CD8-positive, alpha-beta memory T cell (primary cell): Measurements from ENCODE around the gene DPM1. TPM values are rescaled to one million over a fixed set of nuclear protein-coding genes. Genes with fewer than 3 reads are reported as not detected.

Experiments used
- CTCF ChIA-PET: fragments of 350-600 bp; sonication (Branson Sonifier 250); formaldehyde crosslinking; loops from one replicate; lab custom pipeline; 2021; ENCODE audit warnings: antibody characterized with exemption; lab: Charles Lee
- POLR2A ChIA-PET: fragments of 350-600 bp; sonication (Branson Sonifier 250); formaldehyde crosslinking; loops from one replicate; lab custom pipeline; 2021; ENCODE audit warnings: antibody characterized with exemption; lab: Charles Lee
- DNase-seq, 5 donors: peaks; one replicate each; pipeline versions ENCODE4 v3.0.0 to v3.0.0-alpha.2; 2020 to 2022; ENCODE audit warnings: mixed read lengths in 1 of 5
- H3K27ac ChIP-seq: one replicate; pipeline ENCODE4 v1.7.0; 2013; ENCODE audit warnings: low read depth, mild to moderate bottlenecking, low read length, moderate library complexity
- H3K27me3 ChIP-seq: 2 replicates; pipeline ENCODE4 v1.7.0; 2013; ENCODE audit warnings: low read length, mild to moderate bottlenecking; ENCODE audit not compliant: insufficient read depth, poor library complexity, severe bottlenecking
- H3K36me3 ChIP-seq: 2 replicates; pipeline ENCODE4 v1.7.0; 2013; ENCODE audit warnings: mild to moderate bottlenecking, low read length, moderate library complexity; ENCODE audit not compliant: insufficient read depth
- H3K4me1 ChIP-seq: 2 replicates; pipeline ENCODE4 v1.7.0; 2013; ENCODE audit warnings: mild to moderate bottlenecking, low read length, moderate library complexity; ENCODE audit not compliant: insufficient read depth
- H3K4me3 ChIP-seq: 2 replicates; pipeline ENCODE4 v1.7.0; 2013; ENCODE audit warnings: mild to moderate bottlenecking, low read length
- H3K9me3 ChIP-seq: 2 replicates; pipeline ENCODE4 v1.7.0; 2013; ENCODE audit warnings: mild to moderate bottlenecking, low read length
- H3K27ac Mint-ChIP-seq, 8 donors: one replicate each; pipeline ENCODE4 v1.8.0; 2020 to 2021; ENCODE audit warnings: mixed read lengths in 8 of 8, mild to moderate bottlenecking in 6 of 8, inconsistent platforms in 3 of 8, moderate library complexity in 3 of 8
- H3K27me3 Mint-ChIP-seq, 2 donors: one replicate each; pipeline ENCODE4 v1.8.0; 2020 to 2021; ENCODE audit warnings: mixed read lengths in 2 of 2, mild to moderate bottlenecking in 1 of 2, moderate library complexity in 1 of 2
- H3K36me3 Mint-ChIP-seq, 3 donors: one replicate each; pipeline ENCODE4 v1.8.0; 2020 to 2021; ENCODE audit warnings: mixed read lengths in 3 of 3, inconsistent platforms in 1 of 3, mild to moderate bottlenecking in 1 of 3
- H3K4me1 Mint-ChIP-seq, 3 donors: one replicate each; pipeline ENCODE4 v1.8.0; 2020 to 2021; ENCODE audit warnings: mixed read lengths in 3 of 3, inconsistent platforms in 1 of 3, mild to moderate bottlenecking in 1 of 3
- H3K4me3 Mint-ChIP-seq, 7 donors: one replicate each; pipeline ENCODE4 v1.8.0; 2020 to 2021; ENCODE audit warnings: mixed read lengths in 7 of 7, mild to moderate bottlenecking in 6 of 7, moderate library complexity in 4 of 7, inconsistent platforms in 2 of 7
- H3K9me3 Mint-ChIP-seq, 5 donors: one replicate each; pipeline ENCODE4 v1.8.0; 2020 to 2022; ENCODE audit warnings: mixed read lengths in 5 of 5, mild to moderate bottlenecking in 3 of 5, moderate library complexity in 2 of 5, inconsistent platforms in 1 of 5
- polyA plus RNA-seq: library from polyadenylated mRNA; unstranded; fragments of 300-500 nt; fragmentation: Illumina TruSeq; gene quantifications from one replicate; pipeline ENCODE4 v1.2.3, GENCODE V29; 2021
- total RNA-seq, 2 experiments: library from RNA; stranded (reverse); gene quantifications; one replicate each; pipeline ENCODE4 v1.2.3, GENCODE V29; 2021

Gene DPM1
- total and polyA plus RNA-seq, 3 experiments from 2014 or later, result 65.6 to 77.9 (median 75.1) TPM

DNA sequence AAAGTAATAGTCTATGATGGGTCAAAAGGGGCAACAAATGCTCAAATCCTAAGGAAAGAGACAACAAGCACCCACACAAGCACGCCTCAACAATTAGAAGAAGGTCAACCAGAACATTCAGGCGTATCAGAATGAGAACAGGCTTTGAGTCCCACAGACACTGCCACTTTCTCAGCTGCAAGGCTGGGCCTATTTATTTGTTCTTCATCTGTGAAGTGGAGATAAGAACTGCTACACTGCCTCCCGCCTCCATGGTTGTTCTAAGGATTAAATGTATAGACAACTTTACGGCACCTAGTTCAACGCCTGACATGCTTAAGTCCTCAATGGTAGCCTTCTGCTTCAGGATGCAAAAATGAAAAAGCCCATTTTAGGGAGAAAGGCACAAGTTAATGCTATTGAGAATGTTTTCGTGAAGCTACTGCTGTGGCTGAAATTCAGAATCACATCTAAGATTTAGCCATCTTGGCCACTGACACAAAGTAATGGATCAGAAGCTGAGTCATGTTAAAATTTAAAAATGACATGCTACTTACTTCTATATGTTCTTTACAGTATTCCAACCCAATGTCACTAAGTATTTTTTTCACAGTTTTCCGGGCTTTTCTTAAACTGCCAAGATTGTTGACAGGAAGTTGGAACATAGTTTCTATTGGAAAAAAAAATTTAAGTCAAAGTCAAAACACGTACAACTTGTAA, 54.8 kb downstream of the DPM1 start:
- H3K27ac ChIP-seq, result no peak overlapping the region
- no peaks in the 10 kb centered on the region for H3K27me3 ChIP-seq
- peaks cover 33% of the 10 kb centered on the region for H3K4me1 ChIP-seq
- Mint-ChIP-seq H3K9me3 (no peaks in the 10 kb centered on the region), H3K27ac (peak overlapping the region in 6 of 8 donors; percentile 26 to 96 (median 42)), H3K4me1 (peaks cover 51 to 66% (median 60%) of the 10 kb centered on the region in 3 donors), H3K27me3 (no peaks in the 10 kb centered on the region), H3K4me3 (no peak overlapping the region), H3K36me3 (peaks cover 0 to 56% (median 10%) of the 10 kb centered on the region in 3 donors)
- H3K36me3 ChIP-seq, result peaks cover 19% of the 10 kb centered on the region
- POLR2A ChIA-PET, result no interaction called here
- DNase-seq, result no peak
- no peaks in the 10 kb centered on the region for H3K9me3 ChIP-seq
- H3K4me3 ChIP-seq, result no peak overlapping the region
- CTCF ChIA-PET, result interaction anchor here (1.3 to 1.4 kb wide), 2 partner anchors 25 to 28 kb away, joined by 3 to 4 read pairs; partner anchors contain the start of gene ADNP

- Histone ChIP-seq H3K36me3 (peaks cover 32% of the 10 kb centered on the region), H3K27me3 (no peaks in the 10 kb centered on the region), H3K9me3 (no peaks in the 10 kb centered on the region), H3K4me3 (no peak overlapping the region), H3K4me1 (peaks cover 29% of the 10 kb centered on the region), H3K27ac (no peak overlapping the region)
- Mint-ChIP-seq H3K27me3 (no peaks in the 10 kb centered on the region), H3K4me3 (no peak overlapping the region), H3K9me3 (no peaks in the 10 kb centered on the region), H3K36me3 (peaks cover 4 to 72% (median 16%) of the 10 kb centered on the region in 3 donors), H3K27ac (peak overlapping the region in 6 of 8 donors; percentile 17 to 79 (median 52)), H3K4me1 (peaks cover 42 to 55% (median 52%) of the 10 kb centered on the region in 3 donors)
- no peak for DNase-seq
- POLR2A ChIA-PET, result no interaction called here
- CTCF ChIA-PET, result interaction anchor here (0.7 to 2.0 kb wide), 3 partner anchors 10 to 107 kb away, joined by 3 to 6 read pairs (median 3); partner anchors contain the start of gene BCAS4
Observed at GRCh38 chr20:50901301-50901700, 57.0 kb downstream of the DPM1 start.

DNA sequence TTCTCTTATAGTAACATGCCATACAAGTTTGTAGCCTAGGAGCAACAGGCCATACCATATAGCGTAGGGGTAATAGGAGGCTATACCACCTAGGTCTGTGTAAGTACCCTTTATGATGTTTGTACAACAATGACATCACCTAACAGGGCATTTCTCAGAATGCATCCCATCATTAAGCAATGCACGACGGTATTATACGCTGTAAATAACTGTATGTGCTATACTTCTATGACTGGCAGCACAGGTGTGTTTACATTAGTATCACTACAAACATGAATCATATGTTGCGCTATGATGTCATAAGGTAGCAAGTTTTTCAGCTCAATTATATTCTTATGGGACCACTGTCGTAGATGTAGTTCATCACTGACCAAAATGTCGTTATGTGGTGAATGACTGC, 58.1 kb downstream of the DPM1 start:
- POLR2A ChIA-PET, result no interaction called here
- Histone ChIP-seq H3K4me3 (no peak overlapping the region), H3K27ac (no peak overlapping the region), H3K27me3 (no peaks in the 10 kb centered on the region), H3K36me3 (peaks cover 34% of the 10 kb centered on the region), H3K9me3 (no peaks in the 10 kb centered on the region), H3K4me1 (peaks cover 20% of the 10 kb centered on the region)
- Mint-ChIP-seq H3K36me3 (peaks cover 4 to 73% (median 16%) of the 10 kb centered on the region in 3 donors), H3K9me3 (no peaks in the 10 kb centered on the region), H3K4me3 (no peak overlapping the region), H3K27ac (no peak overlapping the region), H3K27me3 (no peaks in the 10 kb centered on the region), H3K4me1 (peaks cover 35 to 46% (median 44%) of the 10 kb centered on the region in 3 donors)
- CTCF ChIA-PET, result interaction anchor here (0.7 to 2.0 kb wide), 6 partner anchors 10 to 144 kb away, joined by 3 to 6 read pairs (median 4); partner anchors contain the start of gene BCAS4
- DNase-seq, result no peak

- peaks cover 4 to 81% (median 21%) of the 10 kb centered on the region in 3 donors for H3K36me3 Mint-ChIP-seq
Observed at GRCh38 chr20:50898475-50898874, 59.9 kb downstream of the DPM1 start.

GRCh38 chr20:50895111-50895830, 63.1 kb downstream of the DPM1 start:
- H3K4me1 Mint-ChIP-seq, result peaks cover 6 to 29% (median 10%) of the 10 kb centered on the region in 3 donors
- peaks cover 11 to 80% (median 23%) of the 10 kb centered on the region in 3 donors for H3K36me3 Mint-ChIP-seq
- no peaks in the 10 kb centered on the region for H3K4me1 ChIP-seq
- ChIA-PET POLR2A (no interaction called here), CTCF (interaction anchor here (1.3 to 1.9 kb wide), 5 partner anchors 12 to 105 kb away, joined by 3 to 7 read pairs (median 4); partner anchors contain the start of gene BCAS4)
- peaks cover 63% of the 10 kb centered on the region for H3K36me3 ChIP-seq
- H3K9me3 ChIP-seq, result no peaks in the 10 kb centered on the region
- peak overlapping the region in 1 of 8 donors; percentile 47 for H3K27ac Mint-ChIP-seq
- no peak overlapping the region for H3K27ac ChIP-seq
- no peak overlapping the region for H3K4me3 ChIP-seq
- H3K9me3 Mint-ChIP-seq, result no peaks in the 10 kb centered on the region
- no peak overlapping the region for H3K4me3 Mint-ChIP-seq
- H3K27me3 ChIP-seq, result no peaks in the 10 kb centered on the region
- DNase-seq, result no peak
- H3K27me3 Mint-ChIP-seq, result no peaks in the 10 kb centered on the region

More at GRCh38 chr20:50898475-50898874, 59.9 kb downstream of the DPM1 start:
- no peaks in the 10 kb centered on the region for H3K27me3 ChIP-seq
- H3K4me3 Mint-ChIP-seq, result no peak overlapping the region
- POLR2A ChIA-PET, result no interaction called here
- H3K9me3 ChIP-seq, result no peaks in the 10 kb centered on the region
- no peak overlapping the region for H3K27ac Mint-ChIP-seq
- no peak for DNase-seq
- CTCF ChIA-PET, result interaction anchor here (1.0 kb wide), 1 partner anchor 11 kb away, joined by 4 read pairs; no protein-coding TSS in a partner anchor
- H3K9me3 Mint-ChIP-seq, result no peaks in the 10 kb centered on the region
- peaks cover 3% of the 10 kb centered on the region for H3K4me1 ChIP-seq
- H3K27ac ChIP-seq, result no peak overlapping the region
- H3K4me1 Mint-ChIP-seq, result peaks cover 19 to 29% (median 28%) of the 10 kb centered on the region in 3 donors
- no peaks in the 10 kb centered on the region for H3K27me3 Mint-ChIP-seq
- peaks cover 46% of the 10 kb centered on the region for H3K36me3 ChIP-seq
- H3K4me3 ChIP-seq, result no peak overlapping the region

DNA sequence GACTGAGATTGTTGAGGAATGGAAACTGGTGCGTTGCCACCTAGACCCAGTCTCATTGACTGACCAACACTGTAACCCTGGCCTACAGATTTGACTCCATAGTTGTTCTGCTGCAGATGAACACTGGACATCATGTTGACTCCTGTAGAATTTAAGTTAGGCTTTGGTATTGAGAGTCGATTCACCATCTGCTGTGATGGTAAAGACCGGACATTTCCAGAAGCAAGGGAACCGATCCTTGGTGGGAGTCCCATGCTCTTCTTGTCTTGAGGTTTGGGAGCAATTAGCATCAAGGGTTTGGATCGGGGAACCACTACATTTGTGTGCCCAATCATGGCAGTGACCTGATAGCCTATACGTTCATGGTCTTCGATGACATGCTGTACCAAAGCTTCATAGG, 64.7 kb downstream of the DPM1 start:
- H3K36me3 ChIP-seq, result peaks cover 68% of the 10 kb centered on the region
- no peaks in the 10 kb centered on the region for H3K27me3 ChIP-seq
- no peaks in the 10 kb centered on the region for H3K4me1 ChIP-seq
- H3K27ac Mint-ChIP-seq, result peak overlapping the region in 4 of 8 donors; percentile 11 to 35 (median 14)
- H3K4me1 Mint-ChIP-seq, result peaks cover 6 to 35% (median 10%) of the 10 kb centered on the region in 3 donors
- no peak overlapping the region for H3K27ac ChIP-seq
- no peaks in the 10 kb centered on the region for H3K27me3 Mint-ChIP-seq
- peaks cover 11 to 83% (median 24%) of the 10 kb centered on the region in 3 donors for H3K36me3 Mint-ChIP-seq
- no peaks in the 10 kb centered on the region for H3K9me3 ChIP-seq
- DNase-seq, result no peak
- no peaks in the 10 kb centered on the region for H3K9me3 Mint-ChIP-seq
- CTCF ChIA-PET, result no interaction called here
- H3K4me3 Mint-ChIP-seq, result no peak overlapping the region
- POLR2A ChIA-PET, result no interaction called here
- H3K4me3 ChIP-seq, result no peak overlapping the region

DNA sequence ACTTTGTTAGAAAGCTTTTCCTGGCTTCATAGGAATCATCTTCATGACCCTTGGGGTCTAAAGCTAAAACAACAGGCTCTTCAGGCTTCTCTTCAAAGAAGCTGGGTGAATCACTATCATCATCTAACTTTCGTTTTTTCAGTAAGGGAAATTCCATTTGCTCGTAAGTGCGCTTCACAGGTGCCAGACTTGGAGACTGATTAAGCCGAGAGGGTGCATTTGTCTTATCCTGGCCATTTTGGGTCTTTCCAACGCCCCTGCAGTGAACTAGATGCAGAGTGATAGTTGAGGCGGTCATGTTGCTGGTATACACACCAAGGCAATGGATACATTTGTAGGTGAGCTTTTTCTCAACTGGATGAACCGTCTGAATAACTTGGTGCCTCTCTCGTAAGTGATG, 65.9 kb downstream of the DPM1 start:
- DNase-seq, result no peak
- CTCF ChIA-PET, result interaction anchor here (2.2 kb wide), 1 partner anchor 98 kb away, joined by 7 read pairs; the partner anchor contains the start of gene BCAS4
- no peak overlapping the region for H3K4me3 ChIP-seq
- H3K27ac Mint-ChIP-seq, result peak overlapping the region in 6 of 8 donors; percentile 11 to 91 (median 64)
- H3K36me3 Mint-ChIP-seq, result peaks cover 6 to 83% (median 20%) of the 10 kb centered on the region in 3 donors
- no peaks in the 10 kb centered on the region for H3K4me1 ChIP-seq
- H3K27me3 Mint-ChIP-seq, result no peaks in the 10 kb centered on the region
- POLR2A ChIA-PET, result no interaction called here
- no peak overlapping the region for H3K27ac ChIP-seq
- H3K27me3 ChIP-seq, result no peaks in the 10 kb centered on the region
- H3K9me3 ChIP-seq, result no peaks in the 10 kb centered on the region
- H3K4me3 Mint-ChIP-seq, result no peak overlapping the region
- peaks cover 5 to 34% (median 6%) of the 10 kb centered on the region in 3 donors for H3K4me1 Mint-ChIP-seq
- H3K9me3 Mint-ChIP-seq, result no peaks in the 10 kb centered on the region
- peaks cover 62% of the 10 kb centered on the region for H3K36me3 ChIP-seq
